Neuron (in vitro differentiated cells): Measurements from ENCODE around the gene CLIC4.
"Not testable (repeated sequence)": the region's sequence is repeated elsewhere in the genome, so short reads cannot be mapped to it uniquely, and the experiment has no call there.

ENCODE experiments used
- H2AFZ ChIP-seq: one replicate; pipeline ENCODE4 v1.6.1; 2013; ENCODE audit warnings: low read depth, mild to moderate bottlenecking, inconsistent platforms, low read length, moderate library complexity
- H3K27me3 ChIP-seq: one replicate; pipeline ENCODE4 v1.6.1; 2013; ENCODE audit warnings: low read length; ENCODE audit not compliant: insufficient read depth
- H3K36me3 ChIP-seq: one replicate; pipeline ENCODE4 v1.6.1; 2013; ENCODE audit warnings: low read length; ENCODE audit not compliant: insufficient read depth
- H3K4me1 ChIP-seq: one replicate; pipeline ENCODE4 v1.6.1; 2013; ENCODE audit warnings: low read length; ENCODE audit not compliant: insufficient read depth
- H3K4me3 ChIP-seq: 2 replicates; pipeline ENCODE4 v1.5.1; 2013; ENCODE audit warnings: mild to moderate bottlenecking, low read length, moderate library complexity
- H3K9me3 ChIP-seq: one replicate; pipeline ENCODE4 v1.6.1; 2013; ENCODE audit warnings: low read length

Gene CLIC4

DNA sequence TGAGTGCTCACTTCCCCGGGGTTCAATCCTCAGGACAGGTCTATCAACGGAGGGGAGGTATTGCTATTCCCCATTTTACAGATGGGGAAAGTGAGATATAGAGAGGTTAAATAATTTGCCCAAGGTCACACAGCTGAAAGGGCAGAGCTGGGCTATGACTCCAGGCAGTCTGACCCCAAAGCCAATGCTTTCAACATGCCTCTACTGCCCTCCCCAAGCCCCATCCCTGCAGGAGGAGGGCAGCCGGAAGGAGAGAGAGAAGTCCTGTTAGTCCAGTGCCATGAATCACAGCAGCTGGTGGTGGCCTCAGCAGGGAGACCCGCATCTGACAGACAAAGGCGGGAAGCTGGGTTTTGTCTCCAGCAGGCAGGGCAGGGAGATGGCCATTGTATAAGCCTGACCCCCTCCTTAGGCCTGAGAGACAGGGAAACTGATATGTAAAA, 20.0 kb upstream of the CLIC4 start:
- peaks cover 13% of the 10 kb centered on the region for H3K4me1 ChIP-seq
- H3K4me3 ChIP-seq: peak overlapping the region; percentile 44
- no peaks in the 10 kb centered on the region for H3K36me3 ChIP-seq
- H3K9me3 ChIP-seq: no peaks in the 10 kb centered on the region
- no peaks in the 10 kb centered on the region for H3K27me3 ChIP-seq
- H2AFZ ChIP-seq: peak overlapping the region; percentile 62

DNA sequence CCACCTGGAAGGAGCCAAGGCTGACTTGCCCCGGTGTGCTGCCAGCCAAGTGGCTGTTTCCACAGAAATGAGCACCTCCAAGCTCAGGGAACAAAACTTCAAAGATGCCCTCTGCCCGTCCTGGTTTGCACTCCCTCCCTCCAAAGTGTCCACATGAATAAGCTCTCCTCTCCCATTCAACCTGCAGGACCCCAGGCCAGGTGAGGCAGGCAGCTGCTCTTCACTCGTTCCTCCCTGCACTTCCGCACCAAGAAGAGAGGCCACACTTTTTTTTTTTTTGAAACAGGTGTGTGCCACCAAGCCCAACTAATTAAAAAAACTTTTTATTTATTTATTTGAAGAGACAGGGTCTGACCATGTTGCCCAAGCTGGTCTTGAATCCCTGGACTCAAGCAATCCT, 18.5 kb upstream of the CLIC4 start:
- no peaks in the 10 kb centered on the region for H3K27me3 ChIP-seq

DNA sequence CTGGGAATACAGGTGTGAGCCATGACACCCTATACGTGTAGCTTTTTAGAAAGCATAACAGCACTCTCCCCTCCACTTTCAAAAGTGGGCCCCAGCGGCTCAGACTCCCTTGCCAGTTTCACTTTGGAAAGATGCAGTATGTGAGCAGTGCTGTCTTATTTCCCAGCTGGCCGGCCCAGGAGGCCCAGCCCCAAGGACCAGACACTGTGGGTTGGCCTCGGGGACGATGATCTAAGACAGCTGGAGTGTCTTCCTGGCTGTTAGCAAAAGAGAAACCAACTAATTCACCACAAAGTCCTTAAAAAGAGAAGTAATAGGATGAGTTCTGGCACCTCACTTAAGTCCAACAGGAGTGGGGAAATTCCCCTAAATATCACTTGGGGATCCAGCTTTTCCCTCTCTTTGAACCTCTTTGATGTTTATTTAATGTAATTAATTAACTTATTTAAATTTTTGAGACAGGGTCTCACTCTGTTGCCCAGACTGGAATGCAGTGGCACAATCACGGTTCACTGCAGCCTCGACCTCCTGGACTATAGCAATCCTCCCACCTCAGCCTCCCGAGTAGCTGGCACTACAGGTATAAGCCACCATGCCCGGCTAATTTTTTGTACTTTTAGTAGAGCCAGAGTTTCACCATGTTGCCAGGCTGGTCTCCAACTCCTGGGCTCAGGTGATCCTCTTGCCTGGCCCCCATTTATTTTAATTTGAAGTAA, 17.6 kb upstream of the CLIC4 start:
- H3K4me3 ChIP-seq: no peak overlapping the region
- no peaks in the 10 kb centered on the region for H3K36me3 ChIP-seq

More for the DNA sequence above, 18.5 kb upstream of the CLIC4 start:
- no peak overlapping the region for H2AFZ ChIP-seq
- H3K4me1 ChIP-seq: peaks cover 22% of the 10 kb centered on the region
- no peaks in the 10 kb centered on the region for H3K9me3 ChIP-seq
- H3K36me3 ChIP-seq: no peaks in the 10 kb centered on the region
- H3K4me3 ChIP-seq: no peak overlapping the region

DNA sequence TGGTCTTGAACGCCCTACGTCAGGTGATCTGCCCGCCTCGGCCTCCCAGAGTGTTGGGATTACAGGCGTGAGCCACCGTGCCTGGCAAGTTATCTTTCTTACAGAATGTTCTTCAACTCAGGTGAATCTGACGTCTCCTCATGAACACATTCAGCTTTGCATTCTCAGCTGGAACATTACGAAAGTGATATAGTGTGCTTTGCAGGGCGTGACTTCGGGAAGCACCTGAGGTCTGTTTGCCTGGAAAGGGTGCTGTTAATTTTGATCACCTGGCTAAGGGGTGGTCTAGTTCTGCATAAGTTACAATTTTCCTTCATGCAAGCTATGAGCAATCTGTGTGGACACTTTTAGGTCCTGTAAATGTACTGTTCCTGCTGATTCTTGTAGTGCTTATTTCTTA, 16.3 kb upstream of the CLIC4 start:
- no peak overlapping the region for H2AFZ ChIP-seq
- no peaks in the 10 kb centered on the region for H3K27me3 ChIP-seq
- H3K4me3 ChIP-seq: no peak overlapping the region
- H3K9me3 ChIP-seq: no peaks in the 10 kb centered on the region
- H3K4me1 ChIP-seq: peaks cover 22% of the 10 kb centered on the region
- H3K36me3 ChIP-seq: no peaks in the 10 kb centered on the region

More for the DNA sequence above, 17.6 kb upstream of the CLIC4 start:
- H3K4me1 ChIP-seq: peaks cover 22% of the 10 kb centered on the region
- H2AFZ ChIP-seq: no peak overlapping the region
- no peaks in the 10 kb centered on the region for H3K27me3 ChIP-seq
- H3K9me3 ChIP-seq: no peaks in the 10 kb centered on the region

DNA sequence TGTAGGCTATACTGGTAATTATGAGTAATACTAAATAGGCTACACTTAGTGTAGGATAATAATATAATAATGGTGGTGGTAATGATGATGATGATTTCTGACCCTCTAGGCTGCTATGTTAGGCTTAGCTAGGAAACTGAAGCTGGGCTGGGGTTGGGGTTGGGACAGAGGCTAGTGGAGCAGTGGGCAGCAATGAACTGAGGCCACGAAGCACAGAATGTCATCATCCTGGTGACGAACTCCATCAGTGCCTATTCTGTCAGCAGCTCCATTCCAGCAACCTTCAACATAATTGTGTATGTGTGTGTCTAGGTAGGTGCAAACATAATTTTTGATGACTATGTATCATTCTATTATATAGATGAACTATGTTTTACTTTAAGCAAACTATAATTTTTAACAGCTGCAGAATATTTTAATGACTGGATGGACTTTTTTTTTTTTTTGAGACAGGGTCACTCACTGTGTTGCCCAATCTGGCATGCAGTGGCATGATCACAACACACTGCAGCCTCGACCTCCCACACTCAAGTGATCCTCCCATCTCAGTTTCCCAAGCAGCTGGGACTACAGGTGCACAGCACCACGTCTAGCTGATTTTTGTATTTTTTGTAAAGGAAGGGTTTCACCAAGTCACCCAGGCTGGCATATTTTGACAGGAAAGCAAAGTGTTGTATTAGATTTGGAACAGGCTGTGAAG, 12.9 kb upstream of the CLIC4 start:
- H3K36me3 ChIP-seq: no peaks in the 10 kb centered on the region

DNA sequence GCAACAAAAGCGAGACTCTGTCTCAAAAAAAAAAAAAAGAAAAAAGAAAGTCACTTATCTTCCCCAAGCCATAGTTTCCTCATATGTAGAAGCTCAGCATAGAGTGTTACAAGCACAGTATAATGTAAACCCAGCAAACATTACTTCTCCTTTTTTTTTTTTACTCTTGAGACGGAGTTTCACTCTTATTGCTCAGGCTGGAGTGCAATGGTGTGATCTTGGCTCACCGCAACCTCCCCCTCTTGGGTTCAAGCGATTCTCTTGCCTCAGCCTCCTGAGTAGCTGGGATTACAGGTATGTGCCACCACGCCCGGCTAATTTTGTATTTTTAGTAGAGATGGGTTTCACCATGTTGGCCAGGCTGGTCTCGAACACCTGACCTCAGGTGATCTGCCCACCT, 11.9 kb upstream of the CLIC4 start:
- peaks cover 12% of the 10 kb centered on the region for H3K4me1 ChIP-seq
- not testable (repeated sequence) for H3K27me3 ChIP-seq

More for the DNA sequence above, 12.9 kb upstream of the CLIC4 start:
- peaks cover 12% of the 10 kb centered on the region for H3K4me1 ChIP-seq
- H3K4me3 ChIP-seq: no peak overlapping the region
- no peaks in the 10 kb centered on the region for H3K9me3 ChIP-seq
- H2AFZ ChIP-seq: no peak overlapping the region
- H3K27me3 ChIP-seq: peaks cover 4% of the 10 kb centered on the region

DNA sequence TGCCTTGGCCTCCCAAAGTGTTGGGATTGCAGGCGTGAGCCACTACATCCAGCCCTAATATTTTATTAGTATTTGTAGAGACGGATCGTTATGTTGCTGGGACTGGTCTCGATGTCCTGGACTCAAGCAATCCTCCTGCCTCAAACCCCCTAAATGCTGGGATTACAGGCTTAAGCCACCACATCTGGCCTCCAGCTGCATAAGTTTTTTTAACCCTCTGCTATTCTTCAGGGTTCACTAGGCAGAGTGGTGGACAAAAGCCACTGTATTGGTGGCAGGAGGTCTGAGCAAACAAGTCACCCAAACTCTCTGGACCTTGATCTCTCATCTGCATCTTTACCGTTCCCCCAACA, 10.1 kb upstream of the CLIC4 start:
- Histone ChIP-seq H2AFZ (no peak overlapping the region), H3K9me3 (no peaks in the 10 kb centered on the region)

More for the DNA sequence above, 11.9 kb upstream of the CLIC4 start:
- H3K4me3 ChIP-seq, H2AFZ ChIP-seq, H3K36me3 ChIP-seq, H3K9me3 ChIP-seq: not testable (repeated sequence)

DNA sequence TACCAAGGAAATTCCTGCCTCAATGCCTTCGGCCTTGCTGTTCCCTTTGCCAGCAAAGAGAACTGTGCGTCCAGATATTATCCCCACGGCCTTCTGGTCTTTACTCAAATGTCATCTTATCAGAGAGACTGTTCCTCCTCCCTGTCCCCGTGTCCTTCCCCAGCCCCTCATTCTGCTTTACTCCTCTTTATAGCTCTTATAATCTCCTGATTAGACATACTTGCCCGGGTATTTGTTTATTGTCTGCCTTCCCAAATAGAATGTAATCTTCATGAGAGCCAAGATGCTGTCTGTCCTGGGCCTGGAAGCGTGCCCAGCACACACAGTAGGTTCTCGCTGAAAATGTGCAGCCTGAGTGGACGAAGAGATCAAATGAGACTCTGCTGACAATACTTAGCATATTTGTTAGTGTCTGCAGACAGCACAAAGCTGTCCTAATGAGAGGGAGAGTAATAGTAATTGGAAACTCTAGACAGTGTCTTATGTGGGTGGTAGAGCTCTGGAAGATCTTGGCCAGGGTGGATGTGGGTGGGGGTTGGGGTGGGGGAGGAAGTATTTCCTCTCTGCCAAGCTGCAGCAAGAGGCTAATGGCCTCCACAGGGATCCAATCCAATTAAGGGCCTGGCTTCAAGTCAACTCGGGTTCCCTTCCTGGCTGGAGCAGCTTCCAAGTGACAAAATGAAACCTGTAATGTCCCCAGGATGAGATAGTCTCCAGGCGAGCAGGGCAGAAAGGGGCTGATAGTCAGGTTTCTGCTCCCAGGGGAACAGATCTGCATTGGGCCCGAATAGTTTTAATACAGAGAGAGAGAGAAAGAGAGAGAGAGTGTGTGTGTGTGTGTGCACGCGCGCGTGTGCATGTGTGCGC, 9.5 kb upstream of the CLIC4 start:
- H3K4me3 ChIP-seq: no peak overlapping the region
- no peak overlapping the region for H2AFZ ChIP-seq

More for the DNA sequence above, 10.1 kb upstream of the CLIC4 start:
- no peak overlapping the region for H3K4me3 ChIP-seq
- H3K36me3 ChIP-seq: no peaks in the 10 kb centered on the region
- H3K4me1 ChIP-seq: peaks cover 18% of the 10 kb centered on the region
- peaks cover 4% of the 10 kb centered on the region for H3K27me3 ChIP-seq

DNA sequence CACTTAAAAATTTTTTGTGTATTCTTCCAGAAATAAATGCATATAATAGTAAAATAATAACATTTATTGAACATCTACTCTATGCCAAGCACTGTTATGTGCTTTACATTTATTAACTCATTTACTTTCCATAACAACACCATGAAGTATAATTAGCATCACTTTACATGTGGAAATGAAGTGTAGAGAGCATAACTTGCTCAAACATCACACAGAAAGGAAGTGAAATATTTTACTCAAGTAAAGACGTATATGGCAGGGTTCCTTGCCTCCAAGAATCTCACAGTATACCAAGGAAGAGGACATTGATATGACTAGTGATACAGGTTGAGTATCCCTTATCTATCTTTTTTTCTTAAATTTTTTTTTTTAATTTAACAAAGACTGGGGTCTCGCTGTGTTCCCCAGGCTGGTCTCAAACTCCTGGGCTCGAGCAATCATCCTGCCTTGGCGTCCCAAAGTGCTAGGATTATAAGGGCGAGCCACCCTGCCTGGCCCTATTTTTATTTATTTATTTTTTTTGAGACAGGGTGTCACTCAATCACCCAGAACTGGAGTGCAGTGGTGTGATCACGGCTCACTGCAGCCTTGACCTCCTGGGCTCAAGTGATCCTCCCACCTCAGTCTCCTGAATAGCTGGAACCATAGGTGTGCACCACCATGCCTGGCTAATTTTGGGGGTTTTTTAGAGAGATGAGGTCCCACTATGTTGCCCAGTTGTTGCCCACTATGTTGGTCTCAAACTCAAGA, 7.7 kb upstream of the CLIC4 start:
- H3K4me3 ChIP-seq: no peak overlapping the region
- no peaks in the 10 kb centered on the region for H3K9me3 ChIP-seq
- H3K36me3 ChIP-seq: no peaks in the 10 kb centered on the region

More for the DNA sequence above, 9.5 kb upstream of the CLIC4 start:
- Histone ChIP-seq H3K27me3 (peaks cover 4% of the 10 kb centered on the region), H3K9me3 (no peaks in the 10 kb centered on the region), H3K4me1 (peaks cover 14% of the 10 kb centered on the region), H3K36me3 (no peaks in the 10 kb centered on the region)

DNA sequence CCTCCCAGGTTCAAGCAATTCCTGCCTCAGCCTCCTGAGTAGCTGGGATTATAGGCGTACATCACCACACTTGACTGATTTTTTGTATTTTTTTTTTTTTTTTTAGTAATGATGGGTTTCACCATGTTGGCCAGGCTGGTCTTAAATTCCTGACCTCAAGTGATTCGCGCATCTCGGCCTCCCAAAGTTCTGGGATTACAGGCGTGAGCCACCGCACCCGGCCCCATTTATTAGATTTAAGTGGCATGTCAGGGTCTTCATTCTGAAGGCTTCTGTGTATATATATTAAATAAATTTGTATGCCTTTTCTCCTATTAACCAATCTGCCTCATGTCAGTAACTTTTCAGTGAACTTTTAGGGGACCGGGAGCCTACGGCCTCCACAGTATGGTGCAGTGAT, 6.0 kb upstream of the CLIC4 start:
- H3K4me1 ChIP-seq: peaks cover 17% of the 10 kb centered on the region
- H2AFZ ChIP-seq: no peak overlapping the region
- no peak overlapping the region for H3K4me3 ChIP-seq
- no peaks in the 10 kb centered on the region for H3K36me3 ChIP-seq
- H3K9me3 ChIP-seq: no peaks in the 10 kb centered on the region
- peaks cover 4% of the 10 kb centered on the region for H3K27me3 ChIP-seq

More for the DNA sequence above, 7.7 kb upstream of the CLIC4 start:
- Histone ChIP-seq H3K27me3 (peaks cover 4% of the 10 kb centered on the region), H2AFZ (no peak overlapping the region), H3K4me1 (peaks cover 10% of the 10 kb centered on the region)

DNA sequence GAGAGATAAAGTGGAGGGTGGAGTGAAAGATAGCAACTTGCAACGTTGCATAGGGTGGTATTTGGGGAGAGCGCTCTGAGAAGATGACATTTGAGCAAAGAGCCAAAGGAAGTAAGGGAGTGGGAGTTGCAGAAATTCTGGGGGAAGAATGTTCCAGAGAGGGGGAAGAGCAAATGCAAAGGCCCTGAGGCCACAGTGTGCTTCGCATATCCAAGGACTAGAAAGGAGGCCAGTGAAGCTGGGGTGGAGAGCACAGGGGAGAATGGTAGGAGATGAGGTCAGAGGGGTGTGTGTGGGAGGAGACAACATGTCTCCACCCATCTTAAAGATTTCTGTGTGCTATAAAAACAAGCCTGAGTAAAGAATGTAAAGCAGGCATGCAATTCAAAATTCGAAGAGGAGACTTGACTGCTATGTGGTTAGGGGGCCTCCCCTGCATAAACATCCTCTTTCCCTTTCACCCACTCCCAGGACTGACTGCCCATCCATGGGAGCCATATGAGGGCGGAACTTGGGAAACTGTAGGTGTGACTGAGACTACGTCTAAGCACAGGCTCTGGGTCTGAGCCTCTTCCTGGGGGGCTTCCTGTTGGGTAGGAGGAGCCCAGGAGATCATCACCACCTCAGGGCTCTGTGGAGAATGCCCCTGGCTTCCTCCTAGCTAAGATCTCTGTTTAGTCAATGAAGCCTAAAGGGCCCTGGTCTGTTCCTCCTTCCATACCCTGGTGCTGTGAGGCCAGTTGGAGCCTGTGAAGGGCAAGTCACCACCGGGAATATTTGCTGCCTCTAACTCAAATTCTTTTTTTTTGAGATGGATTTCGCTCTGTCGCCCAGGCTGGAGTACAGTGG, 2.9 kb upstream of the CLIC4 start:
- Histone ChIP-seq H3K36me3 (no peaks in the 10 kb centered on the region), H2AFZ (no peak overlapping the region), H3K9me3 (no peaks in the 10 kb centered on the region), H3K27me3 (no peaks in the 10 kb centered on the region), H3K4me1 (peaks cover 19% of the 10 kb centered on the region), H3K4me3 (no peak overlapping the region)
